ENCODE results near the gene PRDX6. TPM values are rescaled to one million over a fixed set of nuclear protein-coding genes. Genes with fewer than 3 reads are reported as not detected.
"Not testable (repeated sequence)": the region's sequence is repeated elsewhere in the genome, so short reads cannot be mapped to it uniquely, and the experiment has no call there.

Gene PRDX6
- total RNA-seq, 6 donors from 2014 or later: 94.3 to 330 (median 212) TPM

DNA sequence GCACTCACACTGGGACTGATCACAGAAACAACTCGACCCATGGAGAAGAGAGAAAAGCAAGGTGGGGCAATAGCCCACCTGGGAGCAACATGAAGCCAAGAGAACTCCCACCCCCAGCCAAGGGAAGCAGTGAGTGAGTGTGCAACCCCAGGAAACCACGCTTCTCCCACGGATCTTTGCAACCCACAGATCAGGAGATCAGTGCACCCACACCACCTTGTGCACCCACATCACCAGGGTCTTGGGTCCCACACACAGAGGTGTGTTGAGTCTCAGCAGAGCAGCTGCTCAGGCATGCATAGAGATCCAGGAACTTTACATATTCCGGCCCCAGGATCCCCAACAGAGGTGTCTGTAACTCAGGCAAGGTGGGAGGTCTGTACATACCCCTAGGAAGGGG lies 17.2 kb upstream of the PRDX6 start:
- Histone ChIP-seq H3K4me1 (no peaks in the 10 kb centered on the region), H3K27ac (no peak overlapping the region), H3K9me3 (no peaks in the 10 kb centered on the region), H3K4me3 (no peak overlapping the region), H3K27me3 (no peaks in the 10 kb centered on the region), H3K36me3 (peaks cover 0 to 25% (median 14%) of the 10 kb centered on the region in 4 donors)
- ATAC-seq (ENCODE audit: low FRiP score in 2 of 2) (no peak), DNase-seq (no peak)
- no peak for TF ChIP-seq POLR2A (IDR thresholded peaks at IDR 0.05)
- no peak for TF ChIP-seq EP300 (IDR thresholded peaks at IDR 0.05)
- no peak for TF ChIP-seq POLR2AphosphoS5 (IDR thresholded peaks at IDR 0.05)
- TF ChIP-seq CTCF (IDR thresholded peaks at IDR 0.05): no peak
- 64 to 78% methylated on average over 3 to 4 of the region's 4 CpGs for WGBS, 2 donors

DNA sequence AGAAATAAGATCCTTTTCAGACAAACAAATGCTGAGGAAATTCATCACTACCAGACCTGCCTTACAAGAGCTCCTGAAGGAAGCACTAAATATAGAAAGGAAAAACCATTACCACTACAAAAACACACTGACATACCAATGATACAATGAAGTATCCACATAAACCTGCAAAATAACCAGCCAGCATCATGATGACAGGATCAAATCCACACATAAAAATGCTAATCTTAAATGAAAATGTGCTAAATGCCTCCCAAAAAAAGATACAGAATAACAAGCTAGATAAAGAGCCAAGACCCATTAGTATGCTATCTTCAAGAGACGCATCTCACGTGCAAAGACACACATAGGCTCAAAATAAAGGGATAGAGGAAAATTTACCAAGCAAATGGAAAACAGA lies 14.5 kb upstream of the PRDX6 start:
- not testable (repeated sequence) for ATAC-seq (ENCODE audit: low FRiP score in 2 of 2)

GRCh38 chr1:173464185-173464584 lies 12.9 kb upstream of the PRDX6 start:
- not testable (repeated sequence) for H3K9me3 ChIP-seq; H3K27me3 ChIP-seq; H3K4me1 ChIP-seq; H3K4me3 ChIP-seq; ATAC-seq (ENCODE audit: low FRiP score in 2 of 2); H3K27ac ChIP-seq; DNase-seq
- peaks cover 0 to 25% (median 14%) of the 10 kb centered on the region in 4 donors for H3K36me3 ChIP-seq
- 88 to 90% methylated on average over 2 of the region's 2 CpGs for WGBS, 2 donors

More for the DNA sequence above, 14.5 kb upstream of the PRDX6 start:
- not testable (repeated sequence) for H3K4me1 ChIP-seq, H3K9me3 ChIP-seq, H3K4me3 ChIP-seq, H3K27me3 ChIP-seq, DNase-seq, H3K27ac ChIP-seq
- 97% methylated on average over 2 of the region's 2 CpGs for WGBS, 2 donors
- H3K36me3 ChIP-seq: peaks cover 0 to 25% (median 14%) of the 10 kb centered on the region in 4 donors

- ATAC-seq (ENCODE audit: low FRiP score in 2 of 2) (no peak), DNase-seq (no peak)
- Histone ChIP-seq H3K9me3 (peaks cover 0 to 11% (median 6%) of the 10 kb centered on the region in 4 donors), H3K27me3 (no peaks in the 10 kb centered on the region), H3K27ac (no peak overlapping the region), H3K4me3 (no peak overlapping the region), H3K4me1 (no peaks in the 10 kb centered on the region), H3K36me3 (no peaks in the 10 kb centered on the region)
- 90 to 93% methylated on average over 4 of the region's 4 CpGs for WGBS, 2 donors
- no peak for TF ChIP-seq POLR2AphosphoS5 (IDR thresholded peaks at IDR 0.05)
- no peak for TF ChIP-seq POLR2A (IDR thresholded peaks at IDR 0.05)
- no peak for TF ChIP-seq EP300 (IDR thresholded peaks at IDR 0.05)
- TF ChIP-seq CTCF (IDR thresholded peaks at IDR 0.05): no peak
Measured at GRCh38 chr1:173467426-173467825, 9.7 kb upstream of the PRDX6 start.

DNA sequence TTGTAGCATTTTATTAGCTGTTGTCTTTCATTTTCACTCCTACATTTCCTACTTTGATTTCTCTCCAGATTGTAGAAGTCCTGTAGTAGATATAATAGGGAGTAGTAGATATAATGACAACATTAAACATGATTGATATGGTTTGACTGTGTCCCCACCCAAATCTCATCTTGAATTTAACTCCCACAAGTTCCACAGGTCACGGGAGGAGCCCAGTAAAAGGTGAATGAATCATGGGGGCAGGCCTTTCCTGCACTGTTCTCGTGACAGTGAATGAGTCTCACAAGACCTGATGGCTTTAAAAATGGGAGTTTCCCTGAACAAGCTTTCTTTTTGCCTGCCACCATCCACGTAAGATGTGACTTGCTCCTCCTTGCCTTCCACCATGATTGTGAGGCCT lies 7.5 kb upstream of the PRDX6 start:
- Histone ChIP-seq H3K27ac (no peak overlapping the region), H3K4me3 (no peak overlapping the region), H3K4me1 (peaks cover 0 to 15% (median 8%) of the 10 kb centered on the region in 4 donors), H3K9me3 (peaks cover 0 to 11% (median 6%) of the 10 kb centered on the region in 4 donors), H3K36me3 (no peaks in the 10 kb centered on the region), H3K27me3 (no peaks in the 10 kb centered on the region)
- WGBS, 2 donors: 95 to 96% methylated on average over 3 of the region's 3 CpGs
- TF ChIP-seq EP300 (IDR thresholded peaks at IDR 0.05) (no peak), POLR2A (IDR thresholded peaks at IDR 0.05) (no peak), POLR2AphosphoS5 (IDR thresholded peaks at IDR 0.05) (no peak), CTCF (IDR thresholded peaks at IDR 0.05) (no peak)
- DNase-seq (no peak), ATAC-seq (ENCODE audit: low FRiP score in 2 of 2) (no peak)

DNA sequence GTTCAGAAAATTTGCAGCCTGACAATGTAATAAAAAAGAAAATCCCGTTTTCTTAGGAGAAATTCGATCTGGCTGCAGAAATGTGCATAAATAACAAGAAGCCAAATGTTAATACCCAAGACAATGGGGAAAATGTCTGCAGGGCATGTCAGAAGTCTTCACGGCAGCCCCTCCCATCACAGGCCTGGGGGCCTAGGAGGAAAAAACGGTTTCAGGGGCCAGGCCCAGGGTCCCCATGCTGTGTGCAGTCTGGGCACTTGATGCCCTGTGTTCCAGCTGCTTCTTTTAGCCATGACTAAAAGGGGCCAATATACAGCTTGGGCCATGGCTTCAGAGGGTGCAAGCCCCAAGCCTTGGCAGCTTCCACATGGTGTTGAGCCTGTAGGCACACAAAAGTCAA lies 6.5 kb upstream of the PRDX6 start:
- H3K36me3 ChIP-seq: no peaks in the 10 kb centered on the region
- DNase-seq: no peak
- WGBS, 2 donors: 96 to 98% methylated on average over 4 of the region's 4 CpGs

More for the DNA sequence above, 6.5 kb upstream of the PRDX6 start:
- peaks cover 0 to 11% (median 6%) of the 10 kb centered on the region in 4 donors for H3K9me3 ChIP-seq
- TF ChIP-seq CTCF (IDR thresholded peaks at IDR 0.05) (no peak), POLR2A (IDR thresholded peaks at IDR 0.05) (no peak), POLR2AphosphoS5 (IDR thresholded peaks at IDR 0.05) (no peak), EP300 (IDR thresholded peaks at IDR 0.05) (no peak)
- H3K4me3 ChIP-seq: no peak overlapping the region
- H3K27me3 ChIP-seq: no peaks in the 10 kb centered on the region
- peaks cover 5 to 24% (median 16%) of the 10 kb centered on the region in 4 donors for H3K4me1 ChIP-seq
- H3K27ac ChIP-seq: no peak overlapping the region
- ATAC-seq (ENCODE audit: low FRiP score in 2 of 2): no peak

Measured in upper lobe of left lung (tissue), 6 donors.